ENCODE measurements around the gene CHD5. TPM values are rescaled to one million over a fixed set of nuclear protein-coding genes. Genes with fewer than 3 reads are reported as not detected.

CHD5 gene
- total RNA-seq, 2 donors from 2014 or later = under 0.01 to 2.1 TPM

DNA sequence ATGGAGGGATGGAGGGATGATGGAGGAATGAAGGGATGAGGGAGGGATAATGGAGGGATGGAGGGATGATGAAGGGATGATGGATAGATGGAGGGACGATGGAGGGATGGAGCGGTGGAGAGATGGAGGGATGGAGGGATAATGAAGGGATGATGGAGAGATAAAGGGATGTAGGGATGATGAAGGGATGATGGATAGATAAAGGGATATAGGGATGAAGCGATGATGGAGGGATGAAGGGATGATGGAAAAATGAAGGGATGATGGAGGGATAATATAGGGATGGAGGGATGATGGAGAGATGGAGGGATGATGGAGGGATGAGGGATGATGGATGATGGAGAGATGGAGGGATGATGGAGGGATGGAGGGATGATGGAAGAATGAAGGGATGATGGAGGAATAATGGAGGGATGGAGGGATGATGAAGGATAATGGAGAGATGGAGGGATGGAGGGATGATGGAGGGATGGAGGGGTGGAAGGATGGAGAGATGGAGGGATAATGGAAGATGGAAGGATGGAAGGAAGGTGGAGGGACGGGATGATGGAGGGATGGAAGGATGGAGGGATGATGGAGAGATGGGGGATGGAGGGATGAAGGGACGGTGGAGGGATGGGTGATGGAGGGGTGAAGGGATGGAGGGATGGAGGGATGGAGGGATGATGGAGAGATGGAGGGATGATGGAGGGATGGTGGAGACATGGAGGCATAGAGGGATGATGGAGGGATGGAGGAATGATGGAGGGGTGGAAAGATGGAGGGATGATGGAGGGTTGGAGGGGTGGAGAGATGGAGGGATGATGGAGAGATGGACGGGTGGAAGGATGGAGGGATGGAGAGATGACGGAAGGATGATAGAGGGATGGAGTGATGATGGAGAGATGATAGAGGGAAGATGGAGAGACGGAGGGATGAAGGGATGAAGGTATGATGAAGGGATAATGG, 72.4 kb downstream of the CHD5 start:
- Histone ChIP-seq H3K36me3 (replicated peaks in 1 of 2; ENCODE audit: insufficient read depth in 1 of 2, low read depth in 2 of 2) (no peaks in the 10 kb centered on the region), H3K4me3 (no peak overlapping the region), H3K27me3 (no peaks in the 10 kb centered on the region), H3K27ac (no peak overlapping the region), H3K4me1 (no peaks in the 10 kb centered on the region), H3K9me3 (no peaks in the 10 kb centered on the region)
- intact Hi-C loops (cut with DNase I) = no loop called here
- TF ChIP-seq POLR2A (IDR thresholded peaks at IDR 0.05) = no peak
- TF ChIP-seq, protein P1, sequence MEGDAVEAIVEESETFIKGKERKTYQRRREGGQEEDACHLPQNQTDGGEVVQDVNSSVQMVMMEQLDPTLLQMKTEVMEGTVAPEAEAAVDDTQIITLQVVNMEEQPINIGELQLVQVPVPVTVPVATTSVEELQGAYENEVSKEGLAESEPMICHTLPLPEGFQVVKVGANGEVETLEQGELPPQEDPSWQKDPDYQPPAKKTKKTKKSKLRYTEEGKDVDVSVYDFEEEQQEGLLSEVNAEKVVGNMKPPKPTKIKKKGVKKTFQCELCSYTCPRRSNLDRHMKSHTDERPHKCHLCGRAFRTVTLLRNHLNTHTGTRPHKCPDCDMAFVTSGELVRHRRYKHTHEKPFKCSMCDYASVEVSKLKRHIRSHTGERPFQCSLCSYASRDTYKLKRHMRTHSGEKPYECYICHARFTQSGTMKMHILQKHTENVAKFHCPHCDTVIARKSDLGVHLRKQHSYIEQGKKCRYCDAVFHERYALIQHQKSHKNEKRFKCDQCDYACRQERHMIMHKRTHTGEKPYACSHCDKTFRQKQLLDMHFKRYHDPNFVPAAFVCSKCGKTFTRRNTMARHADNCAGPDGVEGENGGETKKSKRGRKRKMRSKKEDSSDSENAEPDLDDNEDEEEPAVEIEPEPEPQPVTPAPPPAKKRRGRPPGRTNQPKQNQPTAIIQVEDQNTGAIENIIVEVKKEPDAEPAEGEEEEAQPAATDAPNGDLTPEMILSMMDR (IDR thresholded peaks at IDR 0.05) = no peak
- 63 to 71% methylated on average over 8 of the region's 8 CpGs for WGBS, 2 donors
- ATAC-seq = no peak
- DNase-seq = no peak

DNA sequence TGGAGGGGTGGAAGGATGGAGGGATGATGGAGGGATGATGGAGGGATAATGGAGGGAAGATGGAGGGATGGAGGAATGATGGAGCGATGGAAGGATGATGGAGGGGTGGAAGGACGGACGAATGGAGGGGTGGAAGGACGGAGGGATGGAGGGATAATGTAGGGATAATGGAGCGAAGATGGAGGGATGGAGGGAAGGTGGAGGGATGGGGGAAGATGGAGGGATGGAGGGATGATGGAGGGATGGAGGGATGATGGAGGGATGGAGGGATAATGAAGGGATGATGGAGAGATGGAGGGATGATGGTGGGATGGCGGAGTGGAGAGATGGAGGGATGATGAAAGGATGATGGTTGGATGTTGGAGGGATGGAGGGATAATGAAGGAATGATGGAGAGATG, 73.1 kb downstream of the CHD5 start:
- no peaks in the 10 kb centered on the region for H3K27me3 ChIP-seq
- no peaks in the 10 kb centered on the region for H3K9me3 ChIP-seq
- no peaks in the 10 kb centered on the region for H3K4me1 ChIP-seq
- H3K36me3 ChIP-seq (replicated peaks in 1 of 2; ENCODE audit: insufficient read depth in 1 of 2, low read depth in 2 of 2) = no peaks in the 10 kb centered on the region
- WGBS, 2 donors = 77% methylated on average over 6 of the region's 6 CpGs
- ATAC-seq (no peak), DNase-seq (no peak)
- H3K27ac ChIP-seq = no peak overlapping the region
- no peak overlapping the region for H3K4me3 ChIP-seq
- intact Hi-C loops (cut with DNase I) = no loop called here
- TF ChIP-seq POLR2A (IDR thresholded peaks at IDR 0.05) = no peak
- TF ChIP-seq, protein P1 (IDR thresholded peaks at IDR 0.05) = no peak

DNA sequence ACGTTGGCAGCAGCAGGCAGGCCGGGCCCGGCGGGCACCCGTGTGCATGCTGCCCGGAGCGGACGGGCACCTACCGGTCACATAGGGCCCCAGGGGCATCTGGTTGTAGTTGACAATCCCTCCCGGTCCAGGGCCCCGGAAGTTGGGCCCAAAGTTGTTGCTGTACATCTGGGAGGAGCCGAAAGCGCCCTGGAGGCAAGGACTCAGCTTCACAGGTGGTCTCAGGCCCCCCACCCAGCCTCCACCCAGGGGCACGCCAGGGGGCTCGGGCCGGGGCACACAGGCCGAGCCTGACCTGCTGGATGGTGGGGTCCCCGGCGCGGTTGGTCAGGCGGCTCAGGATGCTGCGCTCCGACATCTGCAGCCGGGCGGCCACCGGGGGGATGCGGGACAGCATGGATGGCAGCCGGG, 73.8 kb downstream of the CHD5 start:
- TF ChIP-seq, protein P1 (IDR thresholded peaks at IDR 0.05) = no peak
- TF ChIP-seq POLR2A (IDR thresholded peaks at IDR 0.05) = no peak
- H3K27me3 ChIP-seq = no peaks in the 10 kb centered on the region
- no peak for DNase-seq

DNA sequence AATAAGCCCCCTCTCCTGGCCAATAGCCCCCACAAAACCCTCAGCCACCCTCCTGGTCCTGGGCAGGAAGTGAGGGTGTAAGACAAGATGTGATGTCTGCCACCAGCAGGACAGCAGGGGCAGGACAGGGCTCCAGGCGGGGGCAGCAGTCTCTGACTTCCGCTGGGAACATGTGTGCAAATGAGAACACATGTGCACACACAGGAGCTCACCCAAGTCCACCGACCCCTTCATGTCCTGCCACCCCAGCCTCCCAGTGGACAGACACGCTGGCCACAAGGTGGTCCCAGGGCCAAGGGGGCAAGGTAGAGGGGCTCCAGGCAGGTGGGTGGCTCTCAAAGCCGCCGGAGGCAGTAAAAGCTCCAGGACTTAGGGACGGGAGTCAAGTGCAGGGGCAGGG, 74.4 kb downstream of the CHD5 start:
- intact Hi-C loops (cut with DNase I) = no loop called here
- 73% methylated on average over 4 to 7 of the region's 7 CpGs for WGBS, 2 donors
- TF ChIP-seq POLR2A (IDR thresholded peaks at IDR 0.05) = no peak
- TF ChIP-seq, protein P1 (IDR thresholded peaks at IDR 0.05) = no peak
- no peak for ATAC-seq
- H3K36me3 ChIP-seq (replicated peaks in 1 of 2; ENCODE audit: insufficient read depth in 1 of 2, low read depth in 2 of 2) = no peaks in the 10 kb centered on the region
- no peak overlapping the region for H3K27ac ChIP-seq
- no peaks in the 10 kb centered on the region for H3K4me1 ChIP-seq
- no peaks in the 10 kb centered on the region for H3K9me3 ChIP-seq
- no peak overlapping the region for H3K4me3 ChIP-seq
- DNase-seq = no peak
- H3K27me3 ChIP-seq = peaks cover 0 to 3% of the 10 kb centered on the region in 2 donors

More for the DNA sequence above, 73.8 kb downstream of the CHD5 start:
- intact Hi-C loops (cut with DNase I) = no loop called here
- H3K9me3 ChIP-seq = no peaks in the 10 kb centered on the region
- H3K4me1 ChIP-seq = no peaks in the 10 kb centered on the region
- H3K36me3 ChIP-seq (replicated peaks in 1 of 2; ENCODE audit: insufficient read depth in 1 of 2, low read depth in 2 of 2) = no peaks in the 10 kb centered on the region
- no peak overlapping the region for H3K27ac ChIP-seq
- H3K4me3 ChIP-seq = no peak overlapping the region
- WGBS, 2 donors = 82 to 86% methylated on average over 9 to 24 of the region's 28 CpGs
- no peak for ATAC-seq
